H1 (cell line): Measurements from ENCODE around the gene DNAL1.

Source experiments
- CEBPB ChIP-seq: IDR thresholded peaks from 2 replicates; pipeline ENCODE4 v1.6.1; 2012; ENCODE audit warnings: low read depth, low read length
- CTCF ChIP-seq, 3 experiments: IDR thresholded peaks; 1 replicate in 2 of 3; 2 replicates in 1 of 3; pipeline versions ENCODE4 v1.5.1 to v1.6.1; 2011; ENCODE audit warnings: low read length in 3 of 3, mild to moderate bottlenecking in 3 of 3, inconsistent platforms in 2 of 3, low read depth in 1 of 3, moderate library complexity in 1 of 3; ENCODE audit not compliant: insufficient read depth in 1 of 3; ENCODE audit errors: control extremely low read depth in 1 of 3
- EZH2 ChIP-seq: fragments of 200-600 bp; sonication (generic); IDR thresholded peaks from 2 replicates; pipeline ENCODE4 v1.7.1; 2012; ENCODE audit warnings: low read depth, mild to moderate bottlenecking, moderate library complexity, low read length, inconsistent platforms; ENCODE audit not compliant: severe bottlenecking
- MAFK ChIP-seq: IDR thresholded peaks from 2 replicates; pipeline ENCODE4 v1.6.1; 2012; ENCODE audit warnings: low read depth, mild to moderate bottlenecking, improper control_type of control experiment, low read length
- POLR2A ChIP-seq, 2 experiments: IDR thresholded peaks; 1 replicate in 1 of 2; 2 replicates in 1 of 2; pipeline ENCODE4 v1.6.1; 2011; ENCODE audit warnings: low read depth in 2 of 2, low read length in 2 of 2, mild to moderate bottlenecking in 2 of 2; ENCODE audit errors: control extremely low read depth in 1 of 2

- TF ChIP-seq POLR2A (IDR thresholded peaks at IDR 0.05; ENCODE audit: control extremely low read depth in 1 of 2, low read depth in 2 of 2, low read length in 2 of 2) (no peak), EZH2 (no peak), MAFK (no peak), CEBPB (no peak), CTCF (IDR thresholded peaks at IDR 0.05; ENCODE audit: control extremely low read depth in 1 of 3, insufficient read depth in 1 of 3, low read depth in 1 of 3, low read length in 3 of 3) (no peak)
These were observed 96.6 kb downstream of the DNAL1 start for GRCh38 chr14:73741386-73741875.
